ENCODE measurements around the gene SIRPG.
"Not testable (repeated sequence)": the region's sequence is repeated elsewhere in the genome, so short reads cannot be mapped to it uniquely, and the experiment has no call there.

Gene SIRPG

DNA sequence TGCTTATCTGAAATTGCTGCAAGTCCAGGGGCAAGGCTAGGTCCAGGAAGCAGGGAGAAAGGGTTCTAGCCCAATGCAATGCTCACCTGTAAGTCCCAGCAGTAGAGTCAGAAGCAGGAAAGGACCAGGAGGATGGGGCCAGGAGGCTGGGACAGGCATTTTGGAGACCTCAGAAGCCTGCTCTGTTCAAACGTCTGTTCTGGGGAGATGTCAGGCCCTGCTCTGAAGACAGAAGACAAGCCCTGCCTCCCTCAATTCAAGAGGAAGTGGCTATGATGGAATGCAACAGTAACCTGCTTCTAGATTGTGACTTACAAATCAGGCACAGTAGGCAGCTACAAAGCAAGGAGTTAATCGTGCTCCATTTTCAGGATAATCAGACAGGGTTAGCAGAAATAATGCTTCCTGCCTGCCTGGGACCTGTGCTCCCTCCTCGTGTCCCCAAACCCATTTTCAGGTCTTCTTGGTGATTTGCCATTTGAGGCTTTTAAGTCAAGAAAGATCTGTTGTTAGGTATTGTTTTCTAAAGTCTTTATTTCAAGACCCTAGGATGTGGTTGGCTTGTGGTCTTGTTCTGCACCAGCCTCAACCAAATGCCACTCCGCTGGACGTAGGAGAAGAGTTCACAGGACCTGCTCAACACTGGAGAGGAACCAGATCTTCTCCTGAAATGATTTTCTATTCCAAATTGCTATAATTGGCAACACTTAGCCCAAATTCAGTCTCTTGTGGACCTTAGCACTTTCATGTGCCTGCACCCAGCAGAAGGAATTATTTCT, at the start of gene SIRPG:
Gene SIRPG, minus strand, starts transcription at position 224 of the 779 bp plus-strand sequence. Its CDS starts 65 bp downstream, at position 159.
- no peak for DNase-seq (ENCODE audit: low spot score)

DNA sequence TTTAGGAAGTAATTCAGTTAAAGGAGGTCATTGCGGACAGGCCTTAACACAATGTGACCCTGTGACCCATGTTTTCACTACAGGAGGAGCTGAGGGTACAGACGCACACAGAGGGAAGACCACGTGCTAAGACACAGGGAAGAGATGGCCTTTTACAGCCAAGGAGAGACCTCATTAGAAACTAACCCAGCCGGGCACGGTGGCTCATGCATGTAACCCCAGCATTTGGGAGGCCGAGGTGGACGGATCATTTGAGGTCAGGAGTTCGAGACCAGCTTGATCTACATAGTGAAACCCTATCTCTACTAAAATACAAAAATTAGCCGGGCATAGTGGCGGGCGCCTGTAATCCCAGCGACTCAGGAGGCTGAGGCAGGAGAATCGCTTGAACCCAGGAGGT, 49.3 kb upstream of the SIRPG start:
- DNase-seq (ENCODE audit: low spot score), result not testable (repeated sequence)

DNA sequence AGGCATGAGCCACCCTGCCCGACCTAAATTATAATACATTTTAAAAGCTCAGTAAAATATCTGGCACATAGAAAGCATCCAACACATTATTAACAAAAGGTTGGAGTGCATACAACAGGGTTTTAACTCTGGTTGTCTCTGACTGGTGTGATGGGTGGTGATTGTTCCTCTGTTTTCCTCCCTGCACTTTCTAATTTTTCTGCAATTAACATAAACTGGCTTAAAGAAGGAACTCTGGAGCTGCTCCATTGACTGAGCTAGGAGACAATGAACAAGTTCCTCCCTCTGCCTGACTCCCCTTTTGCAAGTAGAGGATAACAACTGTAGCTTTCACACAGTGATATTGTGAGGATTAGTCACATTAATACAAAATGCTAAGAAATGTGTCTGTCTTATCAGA, 48.5 kb upstream of the SIRPG start:
- DNase-seq (ENCODE audit: low spot score), result no peak

DNA sequence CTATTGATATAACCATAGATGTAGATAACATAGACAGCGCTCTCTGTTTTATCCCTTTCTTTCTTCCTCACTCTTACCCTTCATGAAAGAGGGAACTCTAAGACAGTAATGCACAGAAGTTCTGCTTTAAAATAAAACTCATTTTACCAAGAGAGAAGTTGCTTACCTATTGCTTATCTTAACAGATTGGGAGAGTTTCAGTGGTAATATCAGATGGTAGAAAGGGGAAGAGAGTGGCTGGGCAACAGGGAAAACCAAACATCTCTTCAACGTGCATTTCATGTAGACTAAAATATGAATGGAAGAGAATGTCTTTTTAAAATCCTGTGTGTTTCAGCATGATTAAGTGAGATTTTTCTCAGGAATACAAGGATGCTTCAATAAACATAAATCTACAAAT, 45.3 kb upstream of the SIRPG start:
- no peak for DNase-seq (ENCODE audit: low spot score)

DNA sequence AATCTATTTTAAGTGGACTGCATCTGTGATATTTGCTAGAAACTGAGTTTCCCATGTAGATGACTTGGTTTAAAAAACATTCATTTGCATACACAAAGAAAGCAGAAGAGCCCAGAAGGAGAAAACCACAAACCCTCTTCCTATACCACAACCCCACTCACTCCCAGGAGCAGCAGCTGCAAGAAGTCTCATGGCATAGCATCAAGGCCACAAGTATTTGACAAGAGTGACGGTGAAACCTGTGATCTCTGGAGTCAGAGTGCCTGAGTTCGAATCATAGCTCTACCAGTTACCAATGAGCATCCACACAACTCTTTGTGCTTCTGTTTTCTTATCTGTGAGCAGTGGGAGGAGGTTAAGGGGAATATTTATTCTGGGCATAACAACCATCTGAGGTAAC, 44.7 kb upstream of the SIRPG start:
- DNase-seq (ENCODE audit: low spot score), result no peak

DNA sequence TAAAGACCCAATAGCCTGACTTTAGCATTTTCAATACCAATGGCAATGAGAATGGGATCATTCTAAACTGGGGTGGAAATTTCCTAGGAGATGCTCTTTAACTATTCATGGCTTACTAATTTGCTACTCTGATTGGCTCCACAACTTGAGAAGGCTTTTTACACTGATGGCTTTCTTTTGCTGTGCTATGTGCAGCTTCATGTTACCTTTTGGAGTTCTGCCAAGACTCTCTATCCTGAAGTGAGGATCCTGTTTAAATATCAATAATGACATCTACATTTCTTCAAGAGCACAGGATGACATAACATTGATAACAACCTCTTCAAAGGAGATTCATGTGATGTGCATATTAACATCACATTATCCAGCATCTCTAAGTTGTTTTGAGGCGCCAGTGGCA, 43.4 kb upstream of the SIRPG start:
- no peak for DNase-seq (ENCODE audit: low spot score)

DNA sequence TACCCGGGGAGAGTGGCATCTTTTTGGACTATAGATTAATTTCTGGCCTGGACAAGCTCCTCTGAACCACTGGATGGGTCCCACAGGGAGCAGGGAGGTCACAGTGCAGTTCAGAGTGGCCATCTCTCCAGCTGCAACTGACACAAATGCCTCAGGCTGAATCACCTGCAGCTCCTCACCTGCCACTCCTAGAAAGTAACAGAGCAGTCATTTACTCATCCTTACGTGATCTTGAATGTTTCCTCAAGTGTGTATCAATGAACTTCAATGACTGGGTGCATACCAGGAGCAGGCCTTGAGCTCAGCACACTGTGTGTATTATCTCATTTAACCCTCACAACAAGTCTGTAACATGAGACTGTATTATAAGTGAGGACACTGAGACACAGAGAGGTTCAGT, 40.0 kb upstream of the SIRPG start:
- DNase-seq (ENCODE audit: low spot score), result no peak

DNA sequence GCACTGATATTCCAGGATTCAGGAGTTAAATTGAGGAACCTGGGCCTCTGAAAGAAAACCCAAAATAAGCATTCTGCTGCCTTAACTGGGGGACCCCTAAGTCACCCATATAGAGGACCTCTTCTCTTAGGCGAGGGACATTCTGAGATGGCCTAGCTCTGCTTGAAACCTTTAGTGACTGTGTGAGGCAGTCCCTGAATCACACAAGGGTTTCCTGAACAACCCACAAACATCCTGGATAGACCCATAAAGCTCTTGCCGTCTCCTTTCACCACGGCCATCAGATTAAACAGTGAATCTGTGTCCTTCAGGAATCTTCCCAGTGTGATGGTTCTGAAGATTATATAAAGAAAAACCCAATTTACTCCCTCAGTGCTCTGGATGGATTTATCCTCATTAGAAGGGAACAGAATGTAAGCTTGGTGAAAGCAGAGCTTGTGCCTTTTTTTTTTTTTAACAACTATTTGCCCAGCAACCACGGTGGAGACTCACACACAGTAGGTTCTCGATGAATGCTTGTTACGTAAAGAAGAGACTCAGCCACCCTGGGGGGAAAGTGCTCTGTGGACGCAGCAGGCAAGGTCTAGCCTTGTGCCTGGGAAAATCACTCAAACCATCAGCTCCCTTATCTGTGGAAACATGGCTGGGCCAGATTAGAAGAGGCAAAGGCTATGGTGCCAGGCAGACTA, 39.1 kb upstream of the SIRPG start:
- DNase-seq (ENCODE audit: low spot score), result no peak

DNA sequence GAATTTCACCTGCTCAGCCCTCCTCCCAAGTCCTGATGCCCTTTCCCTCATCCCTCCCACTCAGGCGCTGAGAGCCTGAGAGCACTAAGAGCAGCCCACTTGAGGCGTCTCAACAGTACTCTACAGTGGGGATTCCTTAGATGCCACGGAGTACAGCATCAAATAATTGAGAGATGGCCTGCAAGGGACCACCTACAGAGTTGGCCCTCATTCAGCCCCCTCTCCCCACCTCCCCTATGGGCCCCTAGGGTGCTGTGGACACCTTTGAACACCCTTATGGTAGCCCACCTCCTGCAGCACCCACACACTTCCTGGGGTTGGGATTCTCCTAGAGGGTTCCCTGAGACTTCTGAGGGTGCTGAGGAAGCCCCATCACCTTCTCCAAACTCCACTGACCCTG, 37.1 kb upstream of the SIRPG start:
- no peak for DNase-seq (ENCODE audit: low spot score)

DNA sequence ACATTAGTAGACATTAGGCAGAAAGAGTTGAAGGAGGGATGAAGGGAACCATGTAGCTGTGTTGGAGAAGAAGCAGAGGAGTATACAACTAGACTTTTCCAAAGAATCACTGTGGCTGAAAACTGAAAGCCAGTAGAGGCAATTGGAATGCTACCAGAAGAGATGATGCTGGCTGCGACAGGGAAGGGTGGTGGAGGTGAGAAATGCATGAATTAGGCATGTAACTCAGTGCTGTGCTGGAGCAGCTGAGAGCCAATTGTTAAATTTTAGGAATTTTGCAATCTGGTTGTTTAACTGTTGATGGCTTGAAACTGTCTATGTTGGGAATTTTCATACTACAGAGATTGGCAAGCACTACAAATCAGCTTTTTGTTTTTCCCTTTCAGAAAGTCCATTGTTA, 35.8 kb upstream of the SIRPG start:
- DNase-seq (ENCODE audit: low spot score), result no peak

DNA sequence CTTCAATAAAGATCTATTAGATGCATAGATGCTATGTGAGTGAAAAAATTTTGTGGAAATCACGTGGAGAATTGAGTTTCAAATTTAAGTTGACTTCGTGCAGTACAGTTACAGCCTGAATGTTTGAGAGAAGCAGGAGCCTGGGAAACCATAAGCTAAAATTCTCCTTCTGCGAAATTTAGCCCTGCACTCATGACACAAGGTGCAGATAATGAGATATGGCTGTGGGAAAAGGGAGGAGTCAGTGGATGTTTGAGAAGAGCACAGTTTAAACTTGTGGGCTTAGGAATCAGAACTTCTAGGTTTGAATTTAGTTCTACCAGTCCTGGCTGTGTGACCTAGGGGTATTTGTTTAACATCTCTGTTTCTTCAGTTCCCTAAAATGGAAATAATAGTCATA, 32.1 kb upstream of the SIRPG start:
- no peak for DNase-seq (ENCODE audit: low spot score)

DNA sequence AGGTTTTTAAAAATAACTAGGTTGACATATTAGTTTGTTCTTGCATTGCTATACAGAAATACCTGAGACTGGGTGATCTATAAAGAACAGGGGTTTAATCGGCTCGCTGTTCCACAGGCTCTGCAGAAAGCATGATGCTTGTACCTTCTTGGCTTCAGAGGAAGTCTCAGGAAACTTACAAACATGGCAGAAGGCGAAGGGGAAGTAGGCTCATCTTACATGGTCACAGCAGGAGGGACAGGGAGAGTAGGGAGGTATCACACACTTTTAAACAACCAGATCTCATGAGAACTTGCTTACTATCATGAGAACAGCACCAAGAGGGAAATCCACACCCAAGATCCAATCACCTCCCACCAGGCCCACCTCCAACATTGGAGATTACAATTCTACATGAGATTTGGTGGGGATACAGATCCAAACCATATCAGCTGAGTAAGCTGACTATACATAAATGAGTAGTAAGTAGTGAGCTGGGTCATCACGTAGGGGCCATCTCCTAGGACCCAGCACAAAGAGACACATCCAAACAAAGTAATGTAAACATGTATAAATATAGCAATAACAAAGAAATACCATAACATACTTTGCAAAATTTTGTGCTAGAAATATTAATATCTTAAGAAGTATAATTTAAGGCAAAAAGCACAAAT, 31.4 kb upstream of the SIRPG start:
- no peak for DNase-seq (ENCODE audit: low spot score)

DNA sequence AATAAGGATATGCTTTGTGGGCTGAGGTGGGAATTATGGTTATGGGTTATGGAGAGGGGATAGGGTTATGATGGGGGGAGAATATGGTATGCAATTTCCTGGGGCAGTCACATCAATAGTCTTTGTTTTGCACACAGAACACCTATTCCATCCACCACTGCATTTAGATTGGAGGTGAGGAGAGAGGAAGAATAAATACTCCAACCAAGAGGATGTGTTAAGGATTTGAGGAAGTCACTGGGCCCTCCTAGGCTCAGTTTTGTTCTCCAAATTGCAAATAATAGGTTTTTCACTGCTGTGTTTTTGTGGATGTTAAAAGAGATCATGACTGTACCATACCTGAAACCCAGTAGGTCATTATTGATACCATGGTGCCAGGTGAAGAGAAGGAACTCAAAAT, 29.5 kb upstream of the SIRPG start:
- no peak for DNase-seq (ENCODE audit: low spot score)

DNA sequence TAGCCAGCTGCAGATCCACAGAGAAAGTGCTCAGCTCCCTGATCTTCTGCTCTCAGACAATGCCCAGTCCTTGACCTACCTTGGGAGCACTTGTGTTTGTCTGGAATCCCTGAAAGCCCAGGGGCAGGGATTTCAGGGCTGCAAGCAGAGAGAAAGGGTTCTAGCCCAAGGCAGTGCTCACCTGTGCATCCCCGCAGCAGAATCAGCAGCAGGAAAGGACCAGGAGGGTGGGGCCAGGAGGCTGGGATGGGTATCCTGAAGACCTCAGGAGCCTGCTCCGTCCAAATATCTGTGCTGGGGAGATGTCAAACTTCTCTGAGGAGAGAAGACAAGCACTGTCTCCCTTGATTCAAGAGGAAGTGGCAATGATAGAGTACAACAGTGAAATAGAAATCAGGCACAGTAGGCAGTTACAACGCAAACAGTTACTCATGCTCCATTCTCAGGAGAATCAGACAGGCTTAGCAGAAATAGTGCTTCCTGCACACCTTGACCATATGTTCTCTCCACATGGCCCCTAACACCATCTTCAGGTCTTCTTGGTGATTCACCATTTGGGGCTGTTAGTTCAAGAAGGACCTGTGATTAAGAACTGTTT, 28.7 kb upstream of the SIRPG start:
- DNase-seq (ENCODE audit: low spot score), result no peak

DNA sequence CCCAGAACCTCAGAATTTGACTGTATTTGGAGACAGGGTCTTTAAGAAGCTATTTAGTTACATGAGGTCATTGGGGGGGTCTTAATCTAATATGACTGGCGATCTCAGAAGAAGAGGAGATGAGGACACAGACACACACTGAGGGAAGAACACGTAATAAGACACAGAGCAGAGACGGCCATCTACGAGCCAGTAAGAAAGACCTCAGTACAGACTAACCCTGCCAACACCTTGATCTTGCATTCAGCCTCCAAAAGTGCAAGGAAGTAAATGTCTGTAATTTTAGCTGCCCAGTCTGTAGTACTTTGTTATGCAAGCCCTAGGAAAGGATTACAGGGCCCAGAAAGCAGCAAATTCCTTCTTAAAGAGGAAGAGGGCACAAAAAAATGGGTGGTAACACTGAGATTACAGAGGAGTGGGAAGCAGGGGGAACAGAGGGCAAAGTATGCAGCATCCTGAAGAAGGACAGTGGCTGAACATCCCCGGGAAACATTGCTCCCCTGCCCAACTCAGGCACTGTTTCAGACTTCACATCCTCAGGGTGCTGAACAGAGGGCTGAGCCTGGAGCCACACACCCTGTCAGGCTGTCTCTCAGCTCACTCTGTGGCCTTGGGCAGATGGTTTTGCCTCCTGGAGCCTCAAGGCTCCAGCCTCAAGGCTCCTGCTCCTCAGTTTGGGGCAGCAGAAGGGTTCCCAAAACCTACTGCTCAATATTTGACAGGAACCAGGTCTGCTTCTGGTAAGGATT, 27.9 kb upstream of the SIRPG start:
- no peak for DNase-seq (ENCODE audit: low spot score)

DNA sequence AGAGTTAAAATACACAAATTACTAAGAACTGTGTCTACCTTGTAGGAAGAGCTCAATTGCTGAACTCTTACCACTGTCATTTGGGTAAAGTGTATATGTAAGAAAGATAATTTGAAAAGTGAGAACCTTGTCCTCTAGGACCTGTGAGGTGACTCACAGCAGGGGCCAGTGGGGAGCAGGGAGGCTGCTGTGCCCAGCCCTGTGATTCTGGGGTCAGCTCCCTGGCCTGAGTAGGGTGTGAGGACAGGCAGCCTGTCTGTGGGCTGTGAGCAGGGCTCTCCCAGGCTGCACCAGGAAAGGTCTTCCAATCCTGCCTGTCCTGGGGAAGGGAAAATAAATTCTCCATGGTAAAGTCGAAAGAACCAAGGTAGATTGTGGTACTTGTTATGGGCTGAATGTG, 27.3 kb upstream of the SIRPG start:
- no peak for DNase-seq (ENCODE audit: low spot score)

DNA sequence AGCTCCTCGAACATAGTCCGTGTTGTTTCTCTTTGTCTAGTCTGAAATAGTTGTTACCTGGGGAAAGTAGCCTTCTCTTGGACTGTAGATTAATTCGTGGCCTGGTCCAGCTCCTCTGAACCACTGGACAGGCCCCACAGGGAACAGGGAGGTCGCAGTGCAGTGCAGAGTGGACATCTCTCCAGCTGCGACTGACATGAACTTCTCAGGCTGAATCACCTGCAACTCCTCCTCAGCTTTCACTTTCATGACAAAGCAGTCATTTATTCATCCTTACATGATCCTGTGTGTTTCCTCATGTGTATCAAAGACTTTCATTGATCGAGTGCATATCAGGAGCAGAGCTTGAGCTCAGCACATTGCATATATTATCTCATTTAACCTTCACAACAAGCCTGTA, 19.1 kb upstream of the SIRPG start:
- no peak for DNase-seq (ENCODE audit: low spot score)

DNA sequence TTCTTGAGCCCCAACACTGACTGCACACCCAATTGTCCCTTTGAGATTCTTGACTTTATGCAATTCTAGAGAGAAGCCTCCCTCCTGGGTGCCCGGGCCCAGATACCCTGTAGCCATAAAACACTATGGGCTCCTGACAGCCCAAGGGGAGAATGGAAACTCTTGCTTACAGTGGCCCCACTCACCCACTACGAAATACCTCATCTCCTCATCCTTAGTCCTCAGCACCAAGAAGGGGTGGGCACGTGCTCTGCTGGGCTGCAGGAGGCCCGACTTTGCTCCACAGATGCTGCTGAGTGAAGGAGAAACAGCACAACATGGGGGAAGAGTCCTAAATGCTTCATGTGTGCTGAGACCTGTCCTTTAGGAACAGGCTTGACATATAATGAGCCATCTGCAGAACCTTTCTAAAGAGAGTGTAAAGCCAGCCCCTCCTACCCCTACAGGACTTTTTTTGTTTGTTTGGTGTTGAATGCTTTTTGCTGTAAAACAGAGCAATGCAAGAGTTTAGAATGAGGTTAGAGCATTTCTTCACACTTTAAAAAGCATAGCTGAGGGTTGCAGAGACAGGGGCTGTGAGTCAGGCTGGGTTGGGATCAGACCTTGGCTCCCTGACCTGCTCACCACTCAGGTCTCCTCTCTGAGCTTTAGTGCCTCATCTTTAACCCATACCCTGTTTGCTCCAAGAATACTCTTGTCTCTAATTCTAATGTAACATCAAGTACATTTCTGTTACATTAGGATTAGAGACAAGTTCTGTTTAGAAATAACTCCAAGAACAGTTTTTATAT, 17.6 kb upstream of the SIRPG start:
- DNase-seq (ENCODE audit: low spot score), result no peak

DNA sequence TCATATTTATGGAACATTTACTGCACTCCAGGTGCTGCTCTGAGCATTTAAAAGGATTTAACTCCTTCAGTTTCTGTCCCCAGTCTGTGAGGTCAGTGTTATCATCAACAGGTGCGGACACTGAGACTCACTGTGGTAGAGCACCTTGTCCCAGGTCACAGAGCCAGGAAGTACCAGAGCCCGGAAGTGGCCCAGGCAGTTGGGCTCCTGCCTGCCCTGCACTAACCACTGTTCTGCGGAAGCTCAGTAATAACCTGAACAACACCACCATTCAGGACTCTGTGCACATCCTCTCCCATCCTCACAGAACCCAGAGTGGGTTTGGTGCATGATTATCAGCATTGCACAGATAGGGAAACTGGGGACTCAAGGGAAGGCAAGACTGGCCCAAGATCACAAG, 16.8 kb upstream of the SIRPG start:
- DNase-seq (ENCODE audit: low spot score), result no peak

DNA sequence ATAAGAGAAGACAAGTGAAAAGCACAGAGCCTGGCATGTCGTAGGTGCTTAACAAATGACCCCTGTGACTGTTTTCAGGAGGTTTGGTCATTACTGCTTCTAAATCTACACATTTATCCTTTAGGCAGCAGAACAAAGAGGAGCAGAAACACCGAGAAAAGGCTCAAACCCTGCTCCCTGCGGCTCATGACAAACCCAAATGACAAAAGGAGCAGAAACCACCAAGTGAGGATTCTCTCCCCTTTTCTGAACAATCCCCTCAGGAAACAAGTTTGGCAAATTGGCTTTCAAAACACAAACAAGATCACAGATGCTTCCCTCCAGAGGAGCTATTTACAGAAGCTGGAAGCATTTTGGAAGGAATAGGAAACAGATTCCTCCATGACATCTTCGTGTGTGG, 15.8 kb upstream of the SIRPG start:
- DNase-seq (ENCODE audit: low spot score), result no peak

DNA sequence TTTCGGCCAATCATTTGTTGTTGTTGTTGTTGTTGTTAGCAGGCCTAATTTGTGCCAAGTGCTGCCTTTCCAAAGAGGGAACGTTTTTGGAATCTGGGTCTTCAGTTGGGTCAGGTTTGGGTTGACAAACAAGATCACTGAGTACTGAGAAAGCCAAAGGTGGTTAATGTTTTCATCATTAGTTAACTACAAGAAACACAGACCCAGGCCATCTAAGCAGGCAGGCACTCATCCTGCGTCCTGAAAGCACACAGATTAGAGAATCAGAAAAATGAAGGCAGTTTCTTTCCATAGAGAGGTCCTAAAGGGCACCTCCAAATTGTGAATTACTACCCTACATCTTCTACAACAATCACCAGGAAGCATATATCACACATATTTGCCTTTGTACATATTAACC, 15.1 kb upstream of the SIRPG start:
- no peak for DNase-seq (ENCODE audit: low spot score)
